ENCODE data around the gene ANAPC4. TPM values are rescaled to one million over a fixed set of nuclear protein-coding genes. Genes with fewer than 3 reads are reported as not detected.
A peak's percentile ranks its signal among the peaks of the same experiment; 100 is the strongest.

The ANAPC4 gene
- total and polyA plus RNA-seq, 12 donors, result 14.0 to 95.4 (median 33.9) TPM

- Histone ChIP-seq H3K27me3 (no peaks in the 10 kb centered on the region), H3K4me3 (no peak overlapping the region), H3K36me3 (replicated peaks in 1 of 2) (peaks cover 0 to 3% of the 10 kb centered on the region in 2 donors), H3K9me3 (replicated peaks in 1 of 3) (no peaks in the 10 kb centered on the region), H3K4me1 (replicated peaks in 1 of 2) (no peaks in the 10 kb centered on the region), H3K27ac (no peak overlapping the region)
- intact Hi-C loops (cut with DNase I), result no loop called here
- 92 to 96% (median 95%) methylated on average over 2 of the region's 2 CpGs for WGBS, 4 donors
- TF ChIP-seq POLR2A (IDR thresholded peaks at IDR 0.05), result no peak
- TF ChIP-seq CTCF (IDR thresholded peaks at IDR 0.05), result no peak
- DNase-seq, result no peak
These were observed 21.0 kb upstream of the ANAPC4 start for GRCh38 chr4:25356068-25356467.

GRCh38 chr4:25358515-25359275 lies 18.4 kb upstream of the ANAPC4 start:
- intact Hi-C loops (cut with DNase I), result no loop called here
- TF ChIP-seq POLR2A (IDR thresholded peaks at IDR 0.05) (no peak), CTCF (IDR thresholded peaks at IDR 0.05) (no peak)
- no peaks in the 10 kb centered on the region for H3K4me1 ChIP-seq (replicated peaks in 1 of 2)
- H3K4me3 ChIP-seq, result no peak overlapping the region
- H3K27me3 ChIP-seq, result no peaks in the 10 kb centered on the region
- no peaks in the 10 kb centered on the region for H3K9me3 ChIP-seq (replicated peaks in 1 of 3)
- no peaks in the 10 kb centered on the region for H3K36me3 ChIP-seq (replicated peaks in 1 of 2)
- WGBS, 4 donors, result 84 to 97% (median 91%) methylated on average over 14 of the region's 14 CpGs
- no peak overlapping the region for H3K27ac ChIP-seq
- no peak for DNase-seq

GRCh38 chr4:25361253-25361652 lies 15.8 kb upstream of the ANAPC4 start:
- TF ChIP-seq POLR2A (IDR thresholded peaks at IDR 0.05) (no peak), CTCF (IDR thresholded peaks at IDR 0.05) (no peak)
- DNase-seq, result no peak
- no peaks in the 10 kb centered on the region for H3K36me3 ChIP-seq (replicated peaks in 1 of 2)
- no peaks in the 10 kb centered on the region for H3K27me3 ChIP-seq
- 96 to 98% (median 98%) methylated on average over 8 to 9 of the region's 9 CpGs for WGBS, 4 donors
- no peaks in the 10 kb centered on the region for H3K4me1 ChIP-seq (replicated peaks in 1 of 2)
- no peak overlapping the region for H3K27ac ChIP-seq
- no peak overlapping the region for H3K4me3 ChIP-seq
- H3K9me3 ChIP-seq (replicated peaks in 1 of 3), result no peaks in the 10 kb centered on the region
- intact Hi-C loops (cut with DNase I), result loop anchor here (10.0 kb wide), 1 partner anchor 186 kb away; no protein-coding TSS in a partner anchor

- Histone ChIP-seq H3K4me3 (no peak overlapping the region), H3K4me1 (replicated peaks in 1 of 2) (peaks cover 19 to 25% of the 10 kb centered on the region in 2 donors), H3K9me3 (replicated peaks in 1 of 3) (no peaks in the 10 kb centered on the region), H3K36me3 (replicated peaks in 1 of 2) (no peaks in the 10 kb centered on the region), H3K27me3 (no peaks in the 10 kb centered on the region), H3K27ac (peak overlapping the region in 1 of 5 donors; percentile 82)
- WGBS, 4 donors, result 61 to 67% (median 63%) methylated on average over 2 of the region's 2 CpGs
- TF ChIP-seq CTCF (IDR thresholded peaks at IDR 0.05), result peak; percentile 42 to 77 (median 68)
- TF ChIP-seq POLR2A (IDR thresholded peaks at IDR 0.05), result no peak
- no peak for DNase-seq
- intact Hi-C loops (cut with DNase I), result loop anchor here (5.0 to 10.0 kb wide), 2 partner anchors 60 to 192 kb away; no protein-coding TSS in a partner anchor
These were observed 9.9 kb upstream of the ANAPC4 start for GRCh38 chr4:25367004-25367621.
